WERI-Rb-1 (cell line): Measurements from ENCODE around the gene SULT1E1.

Experiments used
- DNase-seq: peaks from one replicate; pipeline ENCODE4 v3.0.0-alpha.2; 2020
- H3K27ac ChIP-seq: fragments of 250-450 bp; sonication (Bioruptor Pico); 2 replicates; pipeline ENCODE4 v1.5.1; 2020; ENCODE audit warnings: mild to moderate bottlenecking, moderate library complexity
- H3K27me3 ChIP-seq: fragments of 250-450 bp; sonication (Bioruptor Pico); 2 replicates; pipeline ENCODE4 v1.5.1; 2021; ENCODE audit warnings: mild to moderate bottlenecking, low read depth, moderate library complexity; ENCODE audit not compliant: insufficient read depth, severe bottlenecking
- H3K36me3 ChIP-seq: fragments of 250-450 bp; sonication (Bioruptor Pico); 2 replicates; pipeline ENCODE4 v1.5.1; 2020; ENCODE audit warnings: mild to moderate bottlenecking, moderate library complexity
- H3K4me3 ChIP-seq: 2 replicates; pipeline ENCODE4 v1.5.1; 2011; ENCODE audit warnings: low read depth, mild to moderate bottlenecking, control low read depth, low read length
- H3K9me3 ChIP-seq: fragments of 250-450 bp; sonication (Bioruptor Pico); 2 replicates; pipeline ENCODE4 v1.5.1; 2021; ENCODE audit warnings: mild to moderate bottlenecking, moderate library complexity; ENCODE audit not compliant: severe bottlenecking
- TF ChIP-seq, protein P1 (sequence below): IDR thresholded peaks from 2 replicates; pipeline ENCODE4 v1.5.1; 2011; ENCODE audit warnings: low read depth, mild to moderate bottlenecking, control low read depth, inconsistent platforms, low read length

The SULT1E1 gene

DNA sequence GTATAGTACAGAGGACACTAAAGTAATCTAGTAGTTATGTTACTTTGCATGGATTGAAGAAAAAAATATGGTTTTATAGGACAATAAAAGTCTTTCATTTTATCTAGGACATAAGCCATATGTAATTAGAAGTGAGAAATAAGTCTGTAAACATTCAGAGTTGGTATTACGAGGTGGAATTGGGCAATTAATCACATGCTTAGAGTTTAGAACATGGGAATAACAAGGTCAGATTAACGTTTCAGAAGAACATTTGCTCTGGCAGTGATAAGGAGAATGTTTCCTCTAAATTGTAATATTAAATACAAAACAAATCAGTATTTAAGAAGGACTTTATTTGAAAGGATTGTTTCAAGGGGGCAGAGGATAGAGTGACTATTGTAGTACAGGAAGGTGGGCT lies 15.6 kb upstream of the SULT1E1 start:
- TF ChIP-seq, protein P1, sequence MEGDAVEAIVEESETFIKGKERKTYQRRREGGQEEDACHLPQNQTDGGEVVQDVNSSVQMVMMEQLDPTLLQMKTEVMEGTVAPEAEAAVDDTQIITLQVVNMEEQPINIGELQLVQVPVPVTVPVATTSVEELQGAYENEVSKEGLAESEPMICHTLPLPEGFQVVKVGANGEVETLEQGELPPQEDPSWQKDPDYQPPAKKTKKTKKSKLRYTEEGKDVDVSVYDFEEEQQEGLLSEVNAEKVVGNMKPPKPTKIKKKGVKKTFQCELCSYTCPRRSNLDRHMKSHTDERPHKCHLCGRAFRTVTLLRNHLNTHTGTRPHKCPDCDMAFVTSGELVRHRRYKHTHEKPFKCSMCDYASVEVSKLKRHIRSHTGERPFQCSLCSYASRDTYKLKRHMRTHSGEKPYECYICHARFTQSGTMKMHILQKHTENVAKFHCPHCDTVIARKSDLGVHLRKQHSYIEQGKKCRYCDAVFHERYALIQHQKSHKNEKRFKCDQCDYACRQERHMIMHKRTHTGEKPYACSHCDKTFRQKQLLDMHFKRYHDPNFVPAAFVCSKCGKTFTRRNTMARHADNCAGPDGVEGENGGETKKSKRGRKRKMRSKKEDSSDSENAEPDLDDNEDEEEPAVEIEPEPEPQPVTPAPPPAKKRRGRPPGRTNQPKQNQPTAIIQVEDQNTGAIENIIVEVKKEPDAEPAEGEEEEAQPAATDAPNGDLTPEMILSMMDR, result no peak

DNA sequence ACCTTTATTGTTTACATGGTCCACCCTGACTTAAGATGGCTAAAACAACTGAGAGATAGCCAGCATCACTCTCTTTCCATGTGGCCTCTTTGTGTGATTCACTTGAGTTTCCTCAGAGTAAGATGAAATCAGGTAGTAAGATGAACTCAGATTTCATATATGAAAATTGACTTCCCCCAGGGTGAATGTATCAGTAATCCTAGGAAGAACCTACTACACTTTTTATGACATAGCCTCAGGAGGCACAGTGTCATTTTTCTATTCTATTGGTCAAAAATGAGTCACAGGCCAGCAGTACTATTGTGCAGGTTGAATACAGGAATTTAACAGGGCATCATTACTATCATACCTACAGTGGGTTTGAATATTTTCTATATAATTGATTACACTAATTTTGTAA lies 14.6 kb upstream of the SULT1E1 start:
- TF ChIP-seq, protein P1, result no peak

More for the DNA sequence above, 15.6 kb upstream of the SULT1E1 start:
- Histone ChIP-seq H3K27me3 (no peaks in the 10 kb centered on the region), H3K36me3 (no peaks in the 10 kb centered on the region), H3K9me3 (peaks cover 3% of the 10 kb centered on the region), H3K27ac (no peak overlapping the region), H3K4me3 (no peak overlapping the region)
- no peak for DNase-seq

DNA sequence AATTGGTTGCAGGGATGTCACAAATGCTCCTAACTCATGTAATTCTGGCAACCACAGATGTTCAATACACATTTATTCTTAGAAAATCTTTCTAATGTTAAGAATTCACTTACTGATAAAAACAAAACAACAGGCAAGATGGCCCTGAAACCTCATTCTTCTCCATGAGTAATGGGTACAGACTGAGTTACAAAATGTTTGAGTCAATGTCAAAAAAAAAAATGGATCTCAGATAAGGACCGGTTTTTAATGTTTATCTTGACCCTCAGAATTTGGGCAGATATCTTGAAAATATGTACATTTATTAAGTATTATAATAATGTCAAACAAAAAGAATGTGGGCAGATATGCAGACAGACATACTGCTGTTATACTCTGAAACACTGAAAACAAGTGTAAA lies 1.8 kb upstream of the SULT1E1 start:
- Histone ChIP-seq H3K9me3 (no peaks in the 10 kb centered on the region), H3K36me3 (no peaks in the 10 kb centered on the region), H3K27me3 (no peaks in the 10 kb centered on the region), H3K4me3 (no peak overlapping the region), H3K27ac (no peak overlapping the region)
- TF ChIP-seq, protein P1, result no peak
- no peak for DNase-seq

More for the DNA sequence above, 14.6 kb upstream of the SULT1E1 start:
- H3K9me3 ChIP-seq, result peaks cover 3% of the 10 kb centered on the region
- no peak overlapping the region for H3K27ac ChIP-seq
- no peak overlapping the region for H3K4me3 ChIP-seq
- H3K27me3 ChIP-seq, result no peaks in the 10 kb centered on the region
- H3K36me3 ChIP-seq, result no peaks in the 10 kb centered on the region
- no peak for DNase-seq

DNA sequence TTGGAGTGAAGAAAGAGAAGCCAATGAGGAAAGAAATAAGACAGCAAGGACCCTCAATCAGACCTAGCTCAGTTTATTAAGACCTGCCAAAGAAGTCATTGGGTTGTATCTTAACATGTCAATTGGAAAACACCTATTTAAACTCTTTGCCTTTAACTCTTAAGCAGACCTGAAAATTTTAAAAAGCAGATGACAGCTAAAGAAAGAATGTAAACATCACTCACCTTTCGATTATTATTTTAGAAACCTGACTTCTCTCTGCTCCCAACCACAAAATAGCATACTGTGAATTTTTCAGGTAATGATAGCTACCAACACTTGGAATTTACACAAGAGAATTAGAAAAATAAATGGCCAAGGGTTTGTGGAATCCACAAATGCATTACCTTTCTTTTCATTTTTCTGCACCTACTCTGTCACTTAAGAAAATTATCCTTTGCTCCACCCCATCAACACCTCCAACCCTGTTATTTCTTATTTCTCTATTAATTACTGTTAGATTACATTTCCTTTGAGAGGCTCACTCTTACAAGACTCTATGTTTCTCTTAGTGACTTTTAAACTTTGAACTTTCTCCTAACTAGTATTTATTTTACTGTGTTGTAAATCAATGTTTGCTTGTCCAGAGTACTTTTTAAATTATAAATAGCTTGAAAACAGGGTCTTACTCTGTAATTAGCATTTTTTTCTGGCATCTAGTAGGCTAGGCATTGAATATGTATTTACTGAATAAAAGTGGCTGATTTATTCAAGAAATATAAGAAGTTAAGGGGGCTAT lies 765 bp upstream of the SULT1E1 start:
- no peaks in the 10 kb centered on the region for H3K9me3 ChIP-seq
- TF ChIP-seq, protein P1, result no peak
- no peaks in the 10 kb centered on the region for H3K27me3 ChIP-seq
- H3K36me3 ChIP-seq, result no peaks in the 10 kb centered on the region
- no peak overlapping the region for H3K27ac ChIP-seq
- H3K4me3 ChIP-seq, result no peak overlapping the region
- no peak for DNase-seq

DNA sequence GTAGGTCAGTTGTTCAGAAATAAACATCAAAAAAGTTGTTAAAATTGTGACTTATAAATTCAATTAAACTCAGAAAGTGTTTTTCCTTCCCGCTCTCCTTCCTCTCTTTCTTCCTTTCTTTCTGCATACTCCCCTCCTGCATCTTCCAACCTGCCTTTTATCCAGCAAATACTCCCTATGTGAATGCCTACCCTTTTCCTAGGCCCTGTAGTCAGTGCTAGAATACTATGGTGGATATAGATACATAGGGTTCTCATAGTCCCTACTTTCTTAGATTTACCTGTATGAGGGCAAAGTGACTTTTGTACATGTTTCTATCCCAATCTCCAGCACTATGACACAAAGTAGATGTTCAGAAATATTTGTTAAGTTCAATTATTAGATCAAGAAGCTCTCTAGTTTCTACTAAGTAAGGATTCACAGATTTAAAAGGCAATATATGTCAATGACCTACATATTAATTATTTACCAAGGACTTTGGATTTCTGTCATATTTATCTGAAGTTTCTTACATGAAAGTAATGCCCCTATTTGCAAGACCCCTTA lies 732 bp downstream of the SULT1E1 start:
- no peak for DNase-seq
- H3K36me3 ChIP-seq, result no peaks in the 10 kb centered on the region
- no peaks in the 10 kb centered on the region for H3K27me3 ChIP-seq
- TF ChIP-seq, protein P1, result no peak
- no peak overlapping the region for H3K27ac ChIP-seq
- H3K4me3 ChIP-seq, result no peak overlapping the region
- no peaks in the 10 kb centered on the region for H3K9me3 ChIP-seq
